Heart left ventricle (tissue), 16 donors: ENCODE measurements around the gene AIRE. TPM values are rescaled to one million over a fixed set of nuclear protein-coding genes. Genes with fewer than 3 reads are reported as not detected.

Experiments
- ATAC-seq, 4 donors: fragments of 200-7000 bp; cut with Tn5 transposase; one replicate each; pipeline ENCODE4 v1.9.1; 2020 to 2022; ENCODE audit warnings: moderate library complexity in 4 of 4, mild to moderate bottlenecking in 3 of 4, moderate number of reproducible peaks in 1 of 4
- DNase-seq, 5 donors: peaks; one replicate each; pipeline ENCODE4 v3.0.0-alpha.2; 2020
- H3K27ac ChIP-seq, 12 donors: fragments of 200-600 bp; sonication (generic) in 4 of 12; one replicate each; pipeline versions ENCODE4 v1.5.0 to v1.8.0; 2016 to 2022; ENCODE audit warnings: mild to moderate bottlenecking in 2 of 12
- H3K27me3 ChIP-seq, 9 donors: fragments of 200-600 bp; sonication (generic) in 2 of 9; one replicate each; pipeline versions ENCODE4 v1.5.1 to v1.8.0; 2016 to 2022; ENCODE audit warnings: mild to moderate bottlenecking in 3 of 9
- H3K36me3 ChIP-seq, 9 donors: fragments of 200-600 bp; sonication (generic) in 2 of 9; one replicate each; pipeline versions ENCODE4 v1.5.0 to v1.8.0; 2018 to 2022; ENCODE audit warnings: mild to moderate bottlenecking in 2 of 9
- H3K4me1 ChIP-seq, 12 donors: fragments of 200-600 bp; sonication (generic) in 4 of 12; one replicate each; pipeline versions ENCODE4 v1.5.0 to v1.8.0; 2016 to 2022; ENCODE audit warnings: mild to moderate bottlenecking in 3 of 12
- H3K4me3 ChIP-seq, 12 donors: fragments of 200-600 bp; sonication (generic) in 4 of 12; one replicate each; pipeline versions ENCODE4 v1.5.0 to v1.8.0; 2017 to 2022; ENCODE audit warnings: mild to moderate bottlenecking in 9 of 12, moderate library complexity in 4 of 12
- H3K9me3 ChIP-seq, 12 donors: fragments of 200-600 bp; sonication (generic) in 4 of 12; one replicate each; pipeline versions ENCODE4 v1.5.0 to v1.8.0; 2016 to 2022; ENCODE audit warnings: mild to moderate bottlenecking in 1 of 12
- POLR2A ChIP-seq, 2 donors: fragments of 450-650 bp; IDR thresholded peaks; one replicate each; pipeline ENCODE4 v1.6.1; 2017; ENCODE audit warnings: antibody characterized with exemption in 2 of 2, mild to moderate bottlenecking in 2 of 2, moderate library complexity in 2 of 2
- WGBS, 4 donors: extraction: QIAGEN DNeasy Blood & Tissue Kit in 2 of 4; methylation state at CpG; one replicate each; pipeline versions ENCODE4 v1.1.5 to v1.1.7; 2013 to 2018; 5-methylcytosine and 5-hydroxymethylcytosine counted together
- intact Hi-C, 10 donors: fragments of 100-400 bp; cut with DNase I; formaldehyde crosslinking; loops; one replicate each; pipeline versions ENCODE4 v1.11.1 to v1.14.2; 2022
- polyA plus RNA-seq, 2 donors: library from polyadenylated mRNA; stranded (reverse); fragments of 200-250 nt; gene quantifications; one replicate each; pipeline ENCODE4 v1.2.3, GENCODE V29; 2013
- total RNA-seq, 9 donors: library from RNA; depleted of rRNA in 2 of 9; stranded (reverse); fragments of >200 nt in 2 of 9; fragmentation: NEBNext Ultra II Directional in 3 of 9; extraction: Animal tissue kit (Norgen Biotek cat#: 25700) in 3 of 9; gene quantifications; one replicate each; pipeline versions ENCODE4 v1.1.0 to v1.2.4, GENCODE V29; 2016 to 2023
- TF ChIP-seq, protein P1 (sequence below), 12 donors: fragments of 200-600 bp; sonication (generic) in 4 of 12; IDR thresholded peaks; one replicate each; pipeline versions ENCODE4 v1.5.0 to v1.8.0; 2018 to 2022; ENCODE audit warnings: antibody characterized with exemption in 12 of 12, mild to moderate bottlenecking in 5 of 12
- donor health status: ischemic (EF 13 %, LVEDD 7.1; RV severe dilation, severe dysfunction).
- donor health status: healthy with polysubstance abuse.
- donor health status: DM: no; HTN: yes; CAD: no.
- donor health status: DM: no; HTN: no; CAD: no.
- donor health status: ischemic (EF 25% LVEDD 6.9; RV normal size, moderate dysfunction).
- donor health status: ischemic (EF 25% LVEDD 5.7; RV mildly dilated, moderate dysfunction).
- donor health status: healthy.
- donor health status: DM: yes; HTN: yes; CAD: no.
- donor health status: ischemic (EF 35%, LVEDD 5.7; RV mildly dilated, moderate dysfunction).
- donor health status: nonischemic (EF 11% LVEDD 7.7; RV severe dilation, severe dysfunction).
- donor health status: DM: yes; HTN: yes; CAD: no.
- donor health status: PGD.
- donor health status: ischemic (EF 29% LVEDD 5.4; RV normal size, mild dysfunction).
- donor health status: nonischemic (EF 23%, LVEDD 6.1; RV moderate dilation, normal function).

Gene AIRE
- total and polyA plus RNA-seq, 11 donors = 0.03 to 0.21 (median 0.16) TPM; not detected in 8

GRCh38 chr21:44316277-44316900, 30.7 kb downstream of the AIRE start:
- Histone ChIP-seq H3K4me3 (no peak overlapping the region), H3K27me3 (no peaks in the 10 kb centered on the region), H3K36me3 (peaks cover 0 to 94% (median 60%) of the 10 kb centered on the region in 9 donors), H3K27ac (no peak overlapping the region), H3K9me3 (no peaks in the 10 kb centered on the region), H3K4me1 (no peaks in the 10 kb centered on the region)
- TF ChIP-seq, protein P1, sequence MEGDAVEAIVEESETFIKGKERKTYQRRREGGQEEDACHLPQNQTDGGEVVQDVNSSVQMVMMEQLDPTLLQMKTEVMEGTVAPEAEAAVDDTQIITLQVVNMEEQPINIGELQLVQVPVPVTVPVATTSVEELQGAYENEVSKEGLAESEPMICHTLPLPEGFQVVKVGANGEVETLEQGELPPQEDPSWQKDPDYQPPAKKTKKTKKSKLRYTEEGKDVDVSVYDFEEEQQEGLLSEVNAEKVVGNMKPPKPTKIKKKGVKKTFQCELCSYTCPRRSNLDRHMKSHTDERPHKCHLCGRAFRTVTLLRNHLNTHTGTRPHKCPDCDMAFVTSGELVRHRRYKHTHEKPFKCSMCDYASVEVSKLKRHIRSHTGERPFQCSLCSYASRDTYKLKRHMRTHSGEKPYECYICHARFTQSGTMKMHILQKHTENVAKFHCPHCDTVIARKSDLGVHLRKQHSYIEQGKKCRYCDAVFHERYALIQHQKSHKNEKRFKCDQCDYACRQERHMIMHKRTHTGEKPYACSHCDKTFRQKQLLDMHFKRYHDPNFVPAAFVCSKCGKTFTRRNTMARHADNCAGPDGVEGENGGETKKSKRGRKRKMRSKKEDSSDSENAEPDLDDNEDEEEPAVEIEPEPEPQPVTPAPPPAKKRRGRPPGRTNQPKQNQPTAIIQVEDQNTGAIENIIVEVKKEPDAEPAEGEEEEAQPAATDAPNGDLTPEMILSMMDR (IDR thresholded peaks at IDR 0.05) = no peak
- no peak for TF ChIP-seq POLR2A (IDR thresholded peaks at IDR 0.05)
- 92 to 95% (median 94%) methylated on average over 26 to 27 of the region's 27 CpGs for WGBS, 4 donors
- ATAC-seq (no peak), DNase-seq (no peak)
- intact Hi-C loops = loop anchor here in 2 of 10 donors (10.0 kb wide), 2 partner anchors 58 to 322 kb away; no protein-coding TSS in a partner anchor

GRCh38 chr21:44317241-44317782, 31.6 kb downstream of the AIRE start:
- TF ChIP-seq, protein P1 (IDR thresholded peaks at IDR 0.05) = no peak
- no peak for TF ChIP-seq POLR2A (IDR thresholded peaks at IDR 0.05)
- 80 to 92% (median 88%) methylated on average over 12 to 19 of the region's 19 CpGs for WGBS, 4 donors
- H3K27ac ChIP-seq = no peak overlapping the region
- H3K27me3 ChIP-seq = no peaks in the 10 kb centered on the region
- no peak for DNase-seq
- H3K9me3 ChIP-seq = no peaks in the 10 kb centered on the region
- H3K4me1 ChIP-seq = no peaks in the 10 kb centered on the region
- intact Hi-C loops = loop anchor here in 2 of 10 donors (10.0 kb wide), 2 partner anchors 57 to 323 kb away; no protein-coding TSS in a partner anchor
- no peak overlapping the region for H3K4me3 ChIP-seq
- H3K36me3 ChIP-seq = peaks cover 0 to 94% (median 60%) of the 10 kb centered on the region in 9 donors
- no peak for ATAC-seq

- H3K27ac ChIP-seq = no peak overlapping the region
- no peak overlapping the region for H3K4me3 ChIP-seq
- 94 to 98% (median 95%) methylated on average over 7 to 22 of the region's 22 CpGs for WGBS, 4 donors
- intact Hi-C loops = loop anchor here in 2 of 10 donors (10.0 kb wide), 2 partner anchors 57 to 323 kb away; no protein-coding TSS in a partner anchor
- no peaks in the 10 kb centered on the region for H3K9me3 ChIP-seq
- no peaks in the 10 kb centered on the region for H3K27me3 ChIP-seq
- no peak for ATAC-seq
- H3K4me1 ChIP-seq = no peaks in the 10 kb centered on the region
- TF ChIP-seq, protein P1 (IDR thresholded peaks at IDR 0.05) = no peak
- TF ChIP-seq POLR2A (IDR thresholded peaks at IDR 0.05) = no peak
- peaks cover 0 to 94% (median 60%) of the 10 kb centered on the region in 9 donors for H3K36me3 ChIP-seq
- DNase-seq = no peak
These were observed 32.2 kb downstream of the AIRE start for GRCh38 chr21:44317871-44318270.

- no peak overlapping the region for H3K27ac ChIP-seq
- intact Hi-C loops = loop anchor here in 2 of 10 donors (10.0 kb wide), 2 partner anchors 56 to 324 kb away; no protein-coding TSS in a partner anchor
- no peak overlapping the region for H3K4me3 ChIP-seq
- DNase-seq (no peak), ATAC-seq (no peak)
- TF ChIP-seq, protein P1 (IDR thresholded peaks at IDR 0.05) = no peak
- no peak for TF ChIP-seq POLR2A (IDR thresholded peaks at IDR 0.05)
- H3K27me3 ChIP-seq = no peaks in the 10 kb centered on the region
- H3K36me3 ChIP-seq = peaks cover 0 to 92% (median 52%) of the 10 kb centered on the region in 9 donors
- H3K9me3 ChIP-seq = no peaks in the 10 kb centered on the region
- no peaks in the 10 kb centered on the region for H3K4me1 ChIP-seq
- 94 to 96% (median 95%) methylated on average over 21 to 25 of the region's 25 CpGs for WGBS, 4 donors
These were observed 33.0 kb downstream of the AIRE start for GRCh38 chr21:44318489-44319285.
